ACHN (cell line): ENCODE measurements around the gene WNT7B.

Experiments
- DNase-seq: peaks from one replicate; pipeline ENCODE4 v3.0.0-alpha.2; 2015
- in situ Hi-C: cut with HindIII; loops from 2 replicates; pipeline ENCODE4 v1.10.0; 2017; ENCODE audit warnings: low sequenced_read_pairs, low pct_ligation_motif_present, low pct_unique_long_range_greater_than_20kb

Gene WNT7B

GRCh38 chr22:45923212-45923611 is 53.8 kb downstream of the WNT7B start:
- in situ Hi-C loops: no loop called here
- DNase-seq: no peak

GRCh38 chr22:45922661-45923060 is 54.3 kb downstream of the WNT7B start:
- in situ Hi-C loops: no loop called here
- DNase-seq: no peak

- in situ Hi-C loops: no loop called here
- no peak for DNase-seq
Observed at GRCh38 chr22:45922256-45922655, 54.7 kb downstream of the WNT7B start.

- in situ Hi-C loops: no loop called here
Observed at GRCh38 chr22:45919504-45920286, 57.3 kb downstream of the WNT7B start.

GRCh38 chr22:45918459-45919370 is 58.2 kb downstream of the WNT7B start:
- DNase-seq: no peak
- in situ Hi-C loops: no loop called here

More at GRCh38 chr22:45919504-45920286, 57.3 kb downstream of the WNT7B start:
- no peak for DNase-seq

- DNase-seq: no peak
- in situ Hi-C loops: no loop called here
Observed at GRCh38 chr22:45917700-45918458, 59.1 kb downstream of the WNT7B start.

GRCh38 chr22:45917146-45917545 is 59.8 kb downstream of the WNT7B start:
- in situ Hi-C loops: no loop called here
- no peak for DNase-seq

GRCh38 chr22:45916515-45916914 is 60.4 kb downstream of the WNT7B start:
- in situ Hi-C loops: no loop called here
- peak; percentile 22 for DNase-seq

GRCh38 chr22:45915841-45916240 is 61.1 kb downstream of the WNT7B start:
- in situ Hi-C loops: no loop called here

GRCh38 chr22:45915151-45915550 is 61.8 kb downstream of the WNT7B start:
- DNase-seq: no peak
- in situ Hi-C loops: no loop called here

More at GRCh38 chr22:45915841-45916240, 61.1 kb downstream of the WNT7B start:
- DNase-seq: no peak

GRCh38 chr22:45914309-45914708 is 62.7 kb downstream of the WNT7B start:
- in situ Hi-C loops: no loop called here

GRCh38 chr22:45912910-45913309 is 64.1 kb downstream of the WNT7B start:
- no peak for DNase-seq
- in situ Hi-C loops: no loop called here

More at GRCh38 chr22:45914309-45914708, 62.7 kb downstream of the WNT7B start:
- no peak for DNase-seq

- in situ Hi-C loops: no loop called here
- DNase-seq: no peak
Observed at GRCh38 chr22:45911601-45912271, 65.2 kb downstream of the WNT7B start.

- in situ Hi-C loops: no loop called here
- DNase-seq: no peak
Observed at GRCh38 chr22:45910928-45911467, 66.0 kb downstream of the WNT7B start.

GRCh38 chr22:45908961-45909360 is 68.0 kb downstream of the WNT7B start:
- no peak for DNase-seq
- in situ Hi-C loops: no loop called here

- in situ Hi-C loops: no loop called here
- DNase-seq: no peak
Observed at GRCh38 chr22:45907996-45908395, 69.0 kb downstream of the WNT7B start.

- in situ Hi-C loops: no loop called here
- DNase-seq: no peak
Observed at GRCh38 chr22:45907378-45907777, 69.6 kb downstream of the WNT7B start.

GRCh38 chr22:45906946-45907345 is 70.0 kb downstream of the WNT7B start:
- no peak for DNase-seq
- in situ Hi-C loops: no loop called here
